ENCODE measurements around the gene DLG5.

- TF ChIP-seq CTCF (IDR thresholded peaks at IDR 0.05; ENCODE audit: low read depth, low read length) (no peak), EZH2phosphoT487 (IDR thresholded peaks at IDR 0.05; ENCODE audit: low read depth) (no peak)
Observed at GRCh38 chr10:77946084-77946483, 19.5 kb upstream of the DLG5 start.

Data from OCI-LY3 (cell line).